SK-N-SH (cell line): ENCODE data around the gene KLC4.

Experiments
- CHD2 ChIP-seq: fragments of 150-350 bp; IDR thresholded peaks from 2 replicates; pipeline ENCODE4 v1.6.1; 2018; ENCODE audit warnings: low read length; ENCODE audit not compliant: partially characterized antibody
- CTCF ChIP-seq: fragments of 200-600 bp; sonication (generic); IDR thresholded peaks from 2 replicates; pipeline ENCODE4 v1.6.1; 2017; ENCODE audit warnings: antibody characterized with exemption, mild to moderate bottlenecking, moderate library complexity
- JUND ChIP-seq: IDR thresholded peaks from 2 replicates; pipeline ENCODE4 v1.4.0; 2012
- PBX3 ChIP-seq: IDR thresholded peaks from 2 replicates; pipeline ENCODE4; 2012
- POLR2AphosphoS5 ChIP-seq: IDR thresholded peaks from 2 replicates; pipeline ENCODE4 v1.6.1; 2012; ENCODE audit warnings: low read depth, low read length
- SIN3A ChIP-seq: IDR thresholded peaks from 2 replicates; pipeline ENCODE4 v1.6.1; 2012; ENCODE audit warnings: low read depth, mild to moderate bottlenecking, low read length, moderate library complexity, borderline replicate concordance
- YY1 ChIP-seq: IDR thresholded peaks from 2 replicates; pipeline ENCODE4 v1.4.0; 2012; ENCODE audit warnings: low read depth, mild to moderate bottlenecking
- TF ChIP-seq, protein P1 (sequence below): IDR thresholded peaks from 2 replicates; pipeline ENCODE4 v1.4.0; 2012; ENCODE audit warnings: low read depth

DNA sequence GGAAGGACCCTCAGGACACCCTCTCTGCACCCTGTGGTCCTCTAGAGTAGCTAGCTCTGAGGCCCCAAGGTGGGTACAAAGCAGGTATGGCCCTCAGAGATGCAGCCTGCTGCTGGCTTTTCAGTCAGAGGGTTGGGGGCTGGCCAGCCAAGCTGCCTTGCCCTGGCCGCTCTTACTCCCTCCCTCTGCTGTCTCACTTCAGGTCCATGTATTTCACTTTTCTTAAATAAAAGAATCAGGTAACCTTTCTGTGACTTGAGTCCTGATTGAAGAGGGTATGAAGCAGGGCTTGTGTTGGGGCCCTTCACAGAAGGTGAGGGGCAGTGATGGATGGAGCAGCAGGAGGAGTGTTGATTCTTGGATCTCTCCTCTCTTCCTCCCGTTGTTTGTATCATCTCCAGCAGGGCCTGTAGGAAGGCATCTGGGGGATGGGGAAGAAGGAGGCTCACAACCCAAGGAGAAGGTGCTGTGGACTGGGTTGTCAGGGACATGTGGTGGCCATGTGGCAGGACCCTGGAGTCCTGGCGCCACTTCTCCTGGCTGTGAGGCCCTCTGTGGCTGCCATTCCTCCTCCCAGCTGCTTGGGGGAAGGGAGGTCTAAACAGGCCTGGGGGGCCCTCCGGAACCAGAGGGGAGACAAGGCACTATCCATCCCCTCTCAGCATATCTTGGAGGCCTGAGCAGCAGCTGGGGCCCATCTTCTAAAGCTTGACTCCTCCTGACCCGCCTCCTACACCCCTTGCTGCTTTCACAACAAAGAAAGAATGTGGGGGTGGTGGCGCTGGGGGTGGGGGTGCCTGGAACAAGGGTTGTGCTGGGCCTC is 15.6 kb downstream of the KLC4 start:
- TF ChIP-seq POLR2AphosphoS5 (no peak), SIN3A (no peak), JUND (no peak), CTCF (no peak), PBX3 (no peak), CHD2 (no peak), YY1 (no peak)
- TF ChIP-seq, protein P1, sequence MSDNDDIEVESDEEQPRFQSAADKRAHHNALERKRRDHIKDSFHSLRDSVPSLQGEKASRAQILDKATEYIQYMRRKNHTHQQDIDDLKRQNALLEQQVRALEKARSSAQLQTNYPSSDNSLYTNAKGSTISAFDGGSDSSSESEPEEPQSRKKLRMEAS, result no peak
